Astrocyte (in vitro differentiated cells and primary cell): ENCODE results near the gene LGR6. TPM values are rescaled to one million over a fixed set of nuclear protein-coding genes. Genes with fewer than 3 reads are reported as not detected.

Experiments
- DNase-seq: peaks from one replicate; pipeline ENCODE4 v3.0.0-alpha.2; 2010; ENCODE audit warnings: low read depth
- FAIRE-seq: peaks from 2 replicates; lab custom pipeline; 2011; peaks lifted over from hg19 to GRCh38; lab: Jason Lieb, UNC
- H2AFZ ChIP-seq: 2 replicates; pipeline ENCODE4 v1.6.0; 2012; ENCODE audit warnings: low read depth, low read length, inconsistent platforms
- H3K27ac ChIP-seq: 2 replicates; pipeline ENCODE4 v1.5.1; 2011; ENCODE audit warnings: low read depth, low read length, inconsistent platforms
- H3K27me3 ChIP-seq: 2 replicates; pipeline ENCODE4 v1.6.0; 2011; ENCODE audit warnings: low read length, inconsistent platforms; ENCODE audit not compliant: insufficient read depth
- H3K36me3 ChIP-seq: 2 replicates; pipeline ENCODE4 v1.5.1; 2011; ENCODE audit warnings: low read length, inconsistent platforms; ENCODE audit not compliant: insufficient read depth
- H3K4me1 ChIP-seq: 2 replicates; pipeline ENCODE4 v1.5.1; 2011; ENCODE audit warnings: low read length, inconsistent platforms; ENCODE audit not compliant: insufficient read depth
- H3K4me2 ChIP-seq: 2 replicates; pipeline ENCODE4 v1.6.0; 2012; ENCODE audit warnings: low read length, inconsistent platforms
- H3K4me3 ChIP-seq: 2 replicates; pipeline ENCODE4 v1.5.1; 2011; ENCODE audit warnings: low read depth, mild to moderate bottlenecking, low read length, inconsistent platforms; ENCODE audit not compliant: insufficient read depth
- H3K79me2 ChIP-seq: 2 replicates; pipeline ENCODE4 v1.6.0; 2012; ENCODE audit warnings: mild to moderate bottlenecking, low read length, inconsistent platforms; ENCODE audit not compliant: insufficient read depth
- H3K9ac ChIP-seq: 2 replicates; pipeline ENCODE4 v1.6.0; 2012; ENCODE audit warnings: mild to moderate bottlenecking, low read length, inconsistent platforms
- H3K9me3 ChIP-seq: 2 replicates; pipeline ENCODE4 v1.5.1; 2012; ENCODE audit warnings: low read depth, mild to moderate bottlenecking, low read length, inconsistent platforms; ENCODE audit not compliant: insufficient read depth
- H4K20me1 ChIP-seq: 2 replicates; pipeline ENCODE4 v1.6.0; 2012; ENCODE audit warnings: low read length, inconsistent platforms; ENCODE audit not compliant: insufficient read depth
- H3K27ac Mint-ChIP-seq: one replicate; pipeline ENCODE4 v1.8.0; 2021; ENCODE audit warnings: mild to moderate bottlenecking, mixed read lengths; ENCODE audit not compliant: unreplicated experiment
- H3K27me3 Mint-ChIP-seq: one replicate; pipeline ENCODE4 v1.8.0; 2021; ENCODE audit warnings: low read depth, mixed read lengths; ENCODE audit not compliant: unreplicated experiment
- H3K36me3 Mint-ChIP-seq: one replicate; pipeline ENCODE4 v1.8.0; 2021; ENCODE audit warnings: low read depth, mixed read lengths; ENCODE audit not compliant: unreplicated experiment
- H3K4me1 Mint-ChIP-seq: one replicate; pipeline ENCODE4 v1.8.0; 2021; ENCODE audit warnings: low read depth, mixed read lengths; ENCODE audit not compliant: unreplicated experiment
- H3K4me3 Mint-ChIP-seq: one replicate; pipeline ENCODE4 v1.8.0; 2021; ENCODE audit warnings: mild to moderate bottlenecking, moderate library complexity, mixed read lengths; ENCODE audit not compliant: unreplicated experiment
- H3K9me3 Mint-ChIP-seq: one replicate; pipeline ENCODE4 v1.8.0; 2021; ENCODE audit warnings: mild to moderate bottlenecking, mixed read lengths; ENCODE audit not compliant: unreplicated experiment
- EZH2 ChIP-seq: IDR thresholded peaks from 2 replicates; pipeline ENCODE4 v1.6.1; 2012; ENCODE audit warnings: mild to moderate bottlenecking, low read length, inconsistent platforms; ENCODE audit not compliant: insufficient read depth
- total RNA-seq: library from RNA; stranded (reverse); gene quantifications from 2 replicates; pipeline ENCODE4 v1.2.1, GENCODE V29; 2021
- TF ChIP-seq, protein P1 (sequence below): IDR thresholded peaks from 2 replicates; pipeline ENCODE4 v1.5.1; 2011; ENCODE audit warnings: low read depth, mild to moderate bottlenecking, inconsistent platforms, low read length, moderate library complexity; ENCODE audit not compliant: insufficient read depth

LGR6 gene
- total RNA-seq, 1 donor from 2014 or later: 0.27 TPM

DNA sequence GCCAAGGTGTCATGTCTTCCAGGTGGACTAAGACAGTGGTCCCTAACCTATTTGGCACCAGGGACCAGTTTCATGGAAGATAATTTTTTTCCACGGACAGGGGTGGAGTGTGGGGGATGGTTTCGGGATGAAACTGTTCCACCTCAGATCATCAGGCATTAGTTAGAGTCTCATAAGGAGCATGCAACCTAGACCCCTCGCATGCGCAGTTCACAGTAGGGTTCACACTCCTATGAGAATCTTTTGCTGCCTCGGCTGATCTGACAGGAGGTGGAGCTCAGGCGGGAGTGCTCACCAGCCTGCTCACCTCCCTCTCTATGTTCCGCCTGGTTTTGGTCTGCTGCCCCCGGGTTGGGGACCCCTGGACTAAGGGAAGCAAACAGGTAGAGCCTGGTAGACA, 30.9 kb downstream of the LGR6 start:
- H2AFZ ChIP-seq: no peak overlapping the region
- no peak for FAIRE-seq
- no peak for DNase-seq
- no peaks in the 10 kb centered on the region for H3K36me3 ChIP-seq
- no peak overlapping the region for H3K9ac ChIP-seq
- peaks cover 54% of the 10 kb centered on the region for H3K27me3 Mint-ChIP-seq
- no peak overlapping the region for H3K4me3 ChIP-seq
- H3K27me3 ChIP-seq: peaks cover 3% of the 10 kb centered on the region
- no peaks in the 10 kb centered on the region for H3K4me1 ChIP-seq
- H3K9me3 Mint-ChIP-seq: peaks cover 4% of the 10 kb centered on the region
- no peaks in the 10 kb centered on the region for H3K9me3 ChIP-seq
- TF ChIP-seq, protein P1, sequence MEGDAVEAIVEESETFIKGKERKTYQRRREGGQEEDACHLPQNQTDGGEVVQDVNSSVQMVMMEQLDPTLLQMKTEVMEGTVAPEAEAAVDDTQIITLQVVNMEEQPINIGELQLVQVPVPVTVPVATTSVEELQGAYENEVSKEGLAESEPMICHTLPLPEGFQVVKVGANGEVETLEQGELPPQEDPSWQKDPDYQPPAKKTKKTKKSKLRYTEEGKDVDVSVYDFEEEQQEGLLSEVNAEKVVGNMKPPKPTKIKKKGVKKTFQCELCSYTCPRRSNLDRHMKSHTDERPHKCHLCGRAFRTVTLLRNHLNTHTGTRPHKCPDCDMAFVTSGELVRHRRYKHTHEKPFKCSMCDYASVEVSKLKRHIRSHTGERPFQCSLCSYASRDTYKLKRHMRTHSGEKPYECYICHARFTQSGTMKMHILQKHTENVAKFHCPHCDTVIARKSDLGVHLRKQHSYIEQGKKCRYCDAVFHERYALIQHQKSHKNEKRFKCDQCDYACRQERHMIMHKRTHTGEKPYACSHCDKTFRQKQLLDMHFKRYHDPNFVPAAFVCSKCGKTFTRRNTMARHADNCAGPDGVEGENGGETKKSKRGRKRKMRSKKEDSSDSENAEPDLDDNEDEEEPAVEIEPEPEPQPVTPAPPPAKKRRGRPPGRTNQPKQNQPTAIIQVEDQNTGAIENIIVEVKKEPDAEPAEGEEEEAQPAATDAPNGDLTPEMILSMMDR: no peak
- no peak for TF ChIP-seq EZH2
- H3K27ac Mint-ChIP-seq: no peak overlapping the region
- no peaks in the 10 kb centered on the region for H3K4me1 Mint-ChIP-seq
- H3K4me2 ChIP-seq: no peak overlapping the region
- H3K36me3 Mint-ChIP-seq: no peaks in the 10 kb centered on the region
- H3K4me3 Mint-ChIP-seq: no peak overlapping the region
- no peaks in the 10 kb centered on the region for H3K79me2 ChIP-seq
- no peak overlapping the region for H3K27ac ChIP-seq
- no peaks in the 10 kb centered on the region for H4K20me1 ChIP-seq

- H4K20me1 ChIP-seq: no peaks in the 10 kb centered on the region
- Mint-ChIP-seq H3K36me3 (no peaks in the 10 kb centered on the region), H3K4me1 (peaks cover 2% of the 10 kb centered on the region), H3K27me3 (peaks cover 58% of the 10 kb centered on the region), H3K9me3 (peaks cover 4% of the 10 kb centered on the region), H3K27ac (no peak overlapping the region), H3K4me3 (no peak overlapping the region)
- H3K9ac ChIP-seq: no peak overlapping the region
- H2AFZ ChIP-seq: no peak overlapping the region
- no peak overlapping the region for H3K4me3 ChIP-seq
- peaks cover 3% of the 10 kb centered on the region for H3K27me3 ChIP-seq
- H3K27ac ChIP-seq: no peak overlapping the region
- no peaks in the 10 kb centered on the region for H3K9me3 ChIP-seq
- no peak overlapping the region for H3K4me2 ChIP-seq
- FAIRE-seq: no peak
- TF ChIP-seq EZH2: no peak
- TF ChIP-seq, protein P1: no peak
- no peaks in the 10 kb centered on the region for H3K79me2 ChIP-seq
- H3K36me3 ChIP-seq: no peaks in the 10 kb centered on the region
- DNase-seq: no peak
- no peaks in the 10 kb centered on the region for H3K4me1 ChIP-seq
Measured at GRCh38 chr1:202225131-202225530, 31.5 kb downstream of the LGR6 start.

GRCh38 chr1:202227053-202227672, 33.6 kb downstream of the LGR6 start:
- DNase-seq (no peak), FAIRE-seq (no peak)
- Mint-ChIP-seq H3K36me3 (no peaks in the 10 kb centered on the region), H3K4me3 (no peak overlapping the region), H3K27me3 (peaks cover 56% of the 10 kb centered on the region), H3K27ac (no peak overlapping the region), H3K9me3 (peaks cover 4% of the 10 kb centered on the region), H3K4me1 (peaks cover 4% of the 10 kb centered on the region)
- Histone ChIP-seq H4K20me1 (no peaks in the 10 kb centered on the region), H3K9ac (no peak overlapping the region), H2AFZ (no peak overlapping the region), H3K27me3 (peaks cover 3% of the 10 kb centered on the region), H3K4me3 (no peak overlapping the region), H3K27ac (no peak overlapping the region), H3K79me2 (no peaks in the 10 kb centered on the region), H3K9me3 (no peaks in the 10 kb centered on the region), H3K4me1 (no peaks in the 10 kb centered on the region), H3K4me2 (no peak overlapping the region), H3K36me3 (no peaks in the 10 kb centered on the region)
- TF ChIP-seq, protein P1: no peak
- TF ChIP-seq EZH2: no peak
